Progenitor cell of endocrine pancreas (in vitro differentiated cells): ENCODE data around the gene COBLL1. TPM values are rescaled to one million over a fixed set of nuclear protein-coding genes. Genes with fewer than 3 reads are reported as not detected.

ENCODE experiments used
- DNase-seq: peaks from one replicate; pipeline ENCODE4 v3.0.0; 2021; ENCODE audit warnings: low spot score; ENCODE audit not compliant: unreplicated experiment
- H3K27ac Mint-ChIP-seq: 2 replicates; pipeline ENCODE4 v1.8.0; 2021; ENCODE audit warnings: mild to moderate bottlenecking, moderate library complexity, mixed read lengths
- H3K27me3 Mint-ChIP-seq: 2 replicates; pipeline ENCODE4 v1.8.0; 2021; ENCODE audit warnings: mixed read lengths
- H3K36me3 Mint-ChIP-seq: 2 replicates; pipeline ENCODE4 v1.8.0; 2022; ENCODE audit warnings: mixed read lengths; ENCODE audit not compliant: insufficient read depth
- H3K4me1 Mint-ChIP-seq: 2 replicates; pipeline ENCODE4 v1.8.0; 2021; ENCODE audit warnings: low read depth, mixed read lengths
- H3K4me3 Mint-ChIP-seq: 2 replicates; pipeline ENCODE4 v1.8.0; 2021; ENCODE audit warnings: low read depth, mild to moderate bottlenecking, moderate library complexity, mixed read lengths
- H3K9me3 Mint-ChIP-seq: 2 replicates; pipeline ENCODE4 v1.8.0; 2021; ENCODE audit warnings: low read depth, mixed read lengths
- CTCF ChIP-seq: fragments of 200-600 bp; sonication (generic); IDR thresholded peaks from one replicate; pipeline ENCODE4 v1.5.0; 2021; ENCODE audit warnings: antibody characterized with exemption, mild to moderate bottlenecking; ENCODE audit not compliant: unreplicated experiment
- total RNA-seq: library from RNA; stranded (reverse); gene quantifications from 2 replicates; pipeline ENCODE4 v1.2.1, GENCODE V29; 2021

Gene COBLL1
- total RNA-seq, 1 donor from 2014 or later = 80.9 TPM

GRCh38 chr2:164784376-164784775 is 57.2 kb downstream of the COBLL1 start:
- no peak for DNase-seq
- TF ChIP-seq CTCF = no peak
- Mint-ChIP-seq H3K9me3 (no peaks in the 10 kb centered on the region), H3K27ac (no peak overlapping the region), H3K4me1 (peaks cover 22% of the 10 kb centered on the region), H3K36me3 (no peaks in the 10 kb centered on the region), H3K4me3 (no peak overlapping the region), H3K27me3 (no peaks in the 10 kb centered on the region)

- Mint-ChIP-seq H3K27ac (peak overlapping the region; percentile 40), H3K4me3 (no peak overlapping the region), H3K36me3 (no peaks in the 10 kb centered on the region), H3K27me3 (no peaks in the 10 kb centered on the region), H3K4me1 (peaks cover 31% of the 10 kb centered on the region), H3K9me3 (no peaks in the 10 kb centered on the region)
- DNase-seq = no peak
- no peak for TF ChIP-seq CTCF
Observed at GRCh38 chr2:164782323-164782722, 59.3 kb downstream of the COBLL1 start.

- no peak overlapping the region for H3K4me3 Mint-ChIP-seq
- H3K27me3 Mint-ChIP-seq = no peaks in the 10 kb centered on the region
- H3K27ac Mint-ChIP-seq = no peak overlapping the region
- H3K4me1 Mint-ChIP-seq = peaks cover 33% of the 10 kb centered on the region
- H3K36me3 Mint-ChIP-seq = no peaks in the 10 kb centered on the region
- H3K9me3 Mint-ChIP-seq = no peaks in the 10 kb centered on the region
- TF ChIP-seq CTCF = no peak
- DNase-seq = no peak
Observed at GRCh38 chr2:164781394-164781793, 60.2 kb downstream of the COBLL1 start.

GRCh38 chr2:164780611-164781178 is 60.9 kb downstream of the COBLL1 start:
- peaks cover 38% of the 10 kb centered on the region for H3K4me1 Mint-ChIP-seq
- TF ChIP-seq CTCF = no peak
- H3K27ac Mint-ChIP-seq = peak overlapping the region; percentile 33
- H3K27me3 Mint-ChIP-seq = no peaks in the 10 kb centered on the region
- H3K9me3 Mint-ChIP-seq = peaks cover 5% of the 10 kb centered on the region
- DNase-seq = no peak
- H3K36me3 Mint-ChIP-seq = peaks cover 3% of the 10 kb centered on the region
- no peak overlapping the region for H3K4me3 Mint-ChIP-seq

- no peaks in the 10 kb centered on the region for H3K27me3 Mint-ChIP-seq
- peaks cover 5% of the 10 kb centered on the region for H3K9me3 Mint-ChIP-seq
- H3K36me3 Mint-ChIP-seq = peaks cover 3% of the 10 kb centered on the region
- DNase-seq = no peak
- no peak for TF ChIP-seq CTCF
- H3K4me3 Mint-ChIP-seq = no peak overlapping the region
- H3K4me1 Mint-ChIP-seq = peaks cover 44% of the 10 kb centered on the region
- no peak overlapping the region for H3K27ac Mint-ChIP-seq
Observed at GRCh38 chr2:164779383-164780057, 62.1 kb downstream of the COBLL1 start.
